Stimulated activated CD4-positive, alpha-beta T cell treated with anti-CD3 and anti-CD28 coated beads, Interleukin-12 subunit alpha, Interleukin-12 subunit beta, amount 100 ng/mL, for 24 hours (primary cell): ENCODE measurements around the gene KAT8.
A peak's percentile ranks its signal among the peaks of the same experiment; 100 is the strongest.

ENCODE experiments used
- DNase-seq, 2 experiments: peaks; one replicate each; pipeline ENCODE4 v3.0.0-alpha.2; 2020; ENCODE audit warnings: low read depth in 2 of 2

The KAT8 gene

DNA sequence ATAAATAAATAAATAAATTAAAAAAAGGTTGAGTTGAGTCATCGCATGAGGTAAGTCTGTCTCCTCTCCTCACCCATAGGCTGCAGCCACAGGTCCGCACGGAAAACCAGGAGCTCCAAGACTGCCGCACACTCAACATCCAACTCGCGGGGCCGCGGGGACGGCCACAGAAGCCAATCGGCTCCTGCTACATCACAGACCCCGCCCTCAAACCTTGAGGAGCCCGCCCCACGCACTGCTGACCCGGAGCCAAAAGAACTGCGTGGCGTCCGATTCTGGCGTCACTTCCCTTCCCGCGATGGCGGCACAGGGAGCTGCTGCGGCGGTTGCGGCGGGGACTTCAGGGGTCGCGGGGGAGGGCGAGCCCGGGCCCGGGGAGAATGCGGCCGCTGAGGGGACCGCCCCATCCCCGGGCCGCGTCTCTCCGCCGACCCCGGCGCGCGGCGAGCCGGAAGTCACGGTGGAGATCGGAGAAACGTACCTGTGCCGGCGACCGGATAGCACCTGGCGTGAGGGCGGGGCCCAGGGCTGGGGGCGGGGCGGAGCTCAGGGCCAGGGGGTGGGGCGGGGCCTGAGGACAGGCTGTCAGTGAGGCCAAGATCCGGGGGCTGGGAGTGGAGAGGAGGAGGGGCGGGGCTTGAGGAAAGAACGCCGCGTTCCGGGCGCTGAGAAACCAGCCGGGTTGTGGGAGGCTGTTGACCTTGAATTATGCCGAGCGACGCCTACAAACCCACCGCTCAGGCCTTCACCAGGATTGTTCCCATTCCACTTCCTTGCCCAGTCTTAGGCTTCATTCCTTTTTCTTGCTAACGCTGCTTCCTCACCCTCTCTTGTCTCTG lies at the start of gene KAT8:
KAT8 (plus strand) TSS at position 281 of the 839 bp plus-strand sequence; CDS start at position 299, 18 bp downstream.
- DNase-seq = peak; percentile 94 to 98

DNA sequence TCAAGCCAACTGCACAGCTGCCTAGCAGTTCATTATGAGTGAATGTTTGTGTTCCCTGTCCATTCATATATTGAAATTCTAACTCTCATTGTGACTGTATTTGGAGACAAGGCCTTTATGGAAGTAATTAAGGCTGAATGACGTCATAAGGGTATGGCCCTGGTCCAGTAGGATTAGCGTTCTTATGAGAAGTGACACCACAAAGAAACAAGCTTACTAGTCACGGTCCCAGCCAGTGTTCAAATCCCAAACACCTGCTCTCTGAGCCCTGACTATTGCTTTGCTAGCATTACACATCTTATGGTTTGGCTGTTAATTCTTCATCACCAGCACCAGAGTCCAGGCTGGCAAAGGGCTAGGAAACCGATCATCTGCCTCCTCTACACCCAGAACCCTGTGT lies 45.6 kb upstream of the KAT8 start:
- DNase-seq = no peak

DNA sequence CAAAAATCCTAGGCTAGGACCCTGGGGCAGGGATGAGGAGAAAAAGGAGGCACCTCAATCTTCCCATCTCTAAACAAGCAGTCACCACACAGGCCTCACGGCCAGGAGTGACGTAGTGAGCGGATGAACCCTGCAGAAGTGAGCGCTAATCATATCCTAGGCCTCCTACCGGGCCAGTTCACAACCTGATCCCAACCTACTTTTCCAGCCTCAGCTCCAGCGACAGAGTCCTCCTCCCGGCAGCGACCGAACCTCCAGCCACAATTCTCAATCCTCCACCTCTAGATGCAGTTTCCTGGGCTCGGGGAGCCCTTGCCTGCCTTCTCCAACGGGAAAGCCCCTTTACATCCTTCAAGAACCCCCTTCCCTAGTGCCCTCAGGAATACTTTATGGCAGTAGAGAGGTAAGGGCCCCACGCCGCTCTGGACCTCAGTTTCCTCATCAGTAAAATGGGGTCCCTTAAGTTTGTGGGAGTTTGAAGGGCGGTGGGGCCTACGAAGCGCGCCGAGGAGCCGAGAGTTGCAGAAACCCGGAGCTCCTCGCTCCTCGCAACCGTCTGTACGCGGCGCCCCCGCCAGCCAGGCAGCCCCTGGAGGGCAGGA lies 44.8 kb upstream of the KAT8 start:
- DNase-seq = peak in 1 of 2 experiments; percentile 24

DNA sequence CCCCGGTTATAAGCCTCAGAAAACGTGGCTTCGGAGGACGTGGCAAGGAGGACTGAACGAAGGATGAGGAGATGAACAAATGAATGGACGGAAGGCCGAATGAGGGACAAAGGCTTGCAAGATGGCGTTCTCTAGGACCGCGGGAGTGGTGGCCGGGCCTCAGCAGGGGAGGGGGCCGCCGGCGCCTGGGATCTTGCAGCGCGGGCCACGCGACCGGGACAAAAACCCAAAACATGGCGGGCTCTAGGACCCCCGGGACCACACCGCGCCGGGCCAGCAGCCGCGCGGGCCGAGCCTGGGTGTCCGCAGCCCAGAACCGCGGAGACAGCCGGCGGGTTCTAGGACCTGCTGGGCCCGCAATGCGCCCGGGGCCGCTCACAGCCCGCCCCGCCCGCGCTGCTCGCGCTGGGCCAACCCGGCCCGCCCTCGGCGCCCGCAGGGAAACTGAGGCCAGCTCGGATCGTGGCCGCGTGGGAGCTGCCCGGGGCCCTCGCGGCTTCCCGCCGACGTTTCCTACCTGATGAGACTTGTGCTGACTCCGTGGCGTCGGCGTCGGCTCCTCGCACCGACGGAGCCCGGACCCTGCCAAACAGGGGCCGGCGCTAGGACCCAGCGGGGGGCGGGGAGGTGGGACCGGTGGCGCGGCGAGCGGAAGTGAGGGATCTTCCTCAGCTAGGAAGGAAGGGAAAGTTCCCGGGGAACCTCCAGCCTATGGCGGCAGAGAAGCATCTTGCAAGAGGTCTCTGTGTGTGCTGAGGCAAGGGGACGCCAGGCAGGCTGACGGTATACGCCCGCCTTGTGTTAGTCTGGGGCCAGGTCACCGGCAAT lies 44.1 kb upstream of the KAT8 start:
- DNase-seq = peak; percentile 77 to 91

DNA sequence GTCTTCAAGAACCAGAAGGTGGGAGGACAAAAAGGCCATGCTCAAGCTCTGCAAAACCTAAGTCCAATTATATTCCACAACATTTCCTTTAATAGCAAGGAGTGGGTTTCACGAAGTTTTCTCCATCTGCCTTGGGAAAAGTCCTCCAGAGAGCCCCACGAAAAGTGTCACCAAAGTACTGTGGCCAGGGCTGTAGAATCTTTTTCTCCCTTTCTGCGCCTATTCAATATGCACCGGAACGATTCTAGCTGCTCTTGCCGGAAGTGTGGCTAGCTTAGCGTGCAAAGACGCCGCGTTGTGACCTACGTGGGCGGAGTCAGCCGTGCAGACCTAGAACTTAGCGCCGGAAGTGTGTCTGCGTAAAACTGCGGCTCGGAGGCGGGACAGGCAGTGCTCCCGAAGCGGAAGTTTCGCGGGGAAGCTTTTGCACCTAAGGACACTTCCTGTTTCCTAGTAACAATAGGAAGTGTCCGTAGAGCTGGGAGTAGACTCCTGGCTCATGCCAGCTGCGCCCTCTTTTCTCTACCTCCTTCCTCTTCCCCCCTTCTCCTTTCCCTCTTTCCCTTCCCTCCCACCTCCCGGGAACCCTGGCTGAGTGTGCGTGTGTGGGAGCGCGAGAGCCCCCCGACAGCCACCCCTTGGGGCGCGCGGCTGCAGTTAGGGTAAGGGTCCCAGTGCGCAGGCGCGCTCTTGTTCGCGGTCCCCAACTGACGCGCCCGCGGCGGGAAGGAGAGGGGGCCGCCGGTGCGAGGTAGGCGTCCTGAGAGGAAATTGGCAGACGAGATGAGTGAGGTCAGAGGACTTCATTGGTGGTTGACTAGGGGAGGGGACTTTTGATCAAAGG lies 43.3 kb upstream of the KAT8 start, which contains the start of the genes ZNF646 and ZNF668:
ZNF646 (plus strand) TSS at position 453 of the 844 bp plus-strand sequence. CDS start 1,903 bp downstream, outside the sequence.
ZNF668 (minus strand) TSS at position 271 of the 844 bp plus-strand sequence. CDS start 9,781 bp downstream, outside the sequence.
- peak; percentile 95 to 97 for DNase-seq

DNA sequence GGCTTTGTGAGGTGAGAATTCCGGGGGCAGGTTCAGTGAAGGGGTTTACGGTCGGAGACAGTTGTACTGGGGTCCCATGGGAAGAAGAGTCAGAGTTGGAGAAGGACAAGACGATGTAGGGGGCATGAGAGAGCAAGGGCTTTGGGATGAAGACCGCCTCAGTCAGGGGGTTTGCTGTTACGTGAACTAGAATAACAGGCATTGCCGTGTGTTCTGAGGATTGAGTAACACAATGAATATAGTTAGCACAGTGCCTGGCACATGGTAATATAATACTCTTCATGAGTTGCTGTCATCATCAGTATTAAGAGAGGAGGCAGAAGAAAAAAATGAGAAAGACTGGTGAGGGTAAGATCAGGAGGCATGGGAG lies 42.7 kb upstream of the KAT8 start:
- DNase-seq = no peak

DNA sequence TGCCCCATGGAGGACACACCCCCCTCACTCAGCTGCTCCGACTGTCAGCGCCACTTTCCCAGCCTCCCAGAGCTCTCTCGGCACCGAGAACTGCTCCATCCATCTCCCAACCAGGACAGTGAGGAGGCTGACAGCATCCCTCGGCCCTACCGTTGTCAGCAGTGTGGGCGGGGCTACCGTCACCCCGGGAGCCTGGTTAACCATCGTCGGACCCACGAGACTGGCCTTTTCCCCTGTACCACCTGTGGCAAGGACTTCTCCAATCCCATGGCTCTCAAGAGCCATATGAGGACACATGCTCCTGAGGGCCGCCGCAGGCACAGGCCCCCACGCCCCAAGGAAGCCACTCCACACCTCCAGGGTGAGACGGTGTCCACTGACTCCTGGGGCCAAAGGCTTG lies 41.1 kb upstream of the KAT8 start:
- DNase-seq = no peak

DNA sequence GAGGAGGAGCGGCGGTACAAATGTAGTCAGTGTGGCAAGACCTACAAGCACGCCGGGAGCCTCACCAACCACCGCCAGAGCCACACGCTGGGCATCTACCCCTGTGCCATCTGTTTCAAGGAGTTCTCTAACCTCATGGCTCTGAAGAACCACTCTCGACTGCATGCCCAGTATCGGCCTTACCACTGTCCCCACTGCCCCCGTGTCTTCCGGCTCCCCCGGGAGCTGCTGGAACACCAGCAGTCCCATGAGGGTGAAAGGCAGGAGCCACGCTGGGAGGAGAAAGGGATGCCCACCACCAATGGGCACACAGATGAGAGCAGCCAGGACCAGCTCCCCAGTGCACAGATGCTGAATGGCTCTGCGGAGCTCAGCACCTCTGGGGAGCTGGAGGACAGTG lies 40.4 kb upstream of the KAT8 start:
- no peak for DNase-seq

DNA sequence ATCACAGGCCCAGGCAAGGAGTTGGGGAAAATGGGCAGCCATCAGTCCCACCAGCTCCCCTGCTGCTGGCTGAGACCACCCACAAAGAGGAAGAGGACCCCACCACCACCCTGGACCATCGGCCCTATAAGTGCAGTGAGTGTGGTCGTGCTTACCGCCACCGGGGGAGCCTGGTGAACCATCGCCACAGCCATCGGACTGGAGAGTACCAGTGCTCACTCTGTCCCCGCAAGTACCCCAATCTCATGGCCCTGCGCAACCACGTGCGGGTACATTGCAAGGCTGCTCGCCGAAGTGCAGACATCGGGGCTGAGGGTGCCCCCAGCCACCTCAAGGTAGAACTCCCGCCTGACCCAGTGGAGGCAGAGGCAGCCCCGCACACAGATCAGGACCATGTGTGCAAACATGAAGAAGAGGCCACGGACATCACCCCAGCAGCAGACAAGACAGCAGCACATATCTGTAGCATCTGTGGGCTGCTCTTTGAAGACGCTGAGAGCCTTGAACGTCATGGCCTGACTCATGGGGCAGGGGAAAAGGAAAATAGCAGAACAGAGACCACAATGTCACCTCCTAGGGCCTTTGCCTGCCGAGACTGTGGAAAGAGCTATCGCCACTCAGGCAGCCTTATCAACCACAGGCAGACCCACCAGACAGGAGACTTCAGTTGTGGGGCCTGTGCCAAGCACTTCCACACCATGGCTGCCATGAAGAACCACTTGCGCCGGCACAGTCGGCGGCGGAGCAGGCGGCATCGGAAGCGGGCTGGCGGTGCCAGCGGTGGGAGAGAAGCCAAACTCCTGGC lies 39.7 kb upstream of the KAT8 start:
- no peak for DNase-seq

DNA sequence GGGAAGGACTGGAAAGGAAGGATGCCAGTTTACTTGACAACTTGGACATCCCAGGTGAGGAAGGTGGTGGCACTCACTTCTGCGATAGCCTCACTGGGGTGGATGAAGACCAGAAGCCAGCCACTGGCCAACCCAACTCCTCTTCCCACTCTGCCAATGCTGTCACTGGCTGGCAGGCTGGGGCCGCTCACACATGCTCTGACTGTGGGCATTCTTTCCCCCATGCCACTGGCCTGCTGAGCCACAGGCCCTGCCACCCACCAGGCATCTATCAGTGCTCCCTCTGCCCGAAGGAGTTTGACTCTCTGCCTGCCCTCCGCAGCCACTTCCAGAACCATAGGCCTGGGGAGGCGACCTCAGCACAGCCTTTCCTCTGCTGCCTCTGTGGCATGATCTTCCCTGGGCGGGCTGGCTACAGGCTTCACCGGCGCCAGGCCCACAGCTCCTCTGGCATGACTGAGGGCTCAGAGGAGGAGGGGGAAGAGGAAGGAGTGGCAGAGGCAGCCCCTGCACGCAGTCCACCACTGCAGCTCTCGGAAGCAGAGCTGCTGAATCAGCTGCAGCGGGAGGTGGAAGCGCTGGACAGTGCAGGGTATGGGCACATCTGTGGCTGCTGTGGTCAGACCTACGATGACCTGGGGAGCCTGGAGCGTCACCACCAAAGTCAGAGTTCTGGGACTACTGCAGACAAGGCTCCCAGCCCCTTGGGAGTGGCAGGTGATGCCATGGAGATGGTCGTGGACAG lies 38.7 kb upstream of the KAT8 start:
- no peak for DNase-seq

DNA sequence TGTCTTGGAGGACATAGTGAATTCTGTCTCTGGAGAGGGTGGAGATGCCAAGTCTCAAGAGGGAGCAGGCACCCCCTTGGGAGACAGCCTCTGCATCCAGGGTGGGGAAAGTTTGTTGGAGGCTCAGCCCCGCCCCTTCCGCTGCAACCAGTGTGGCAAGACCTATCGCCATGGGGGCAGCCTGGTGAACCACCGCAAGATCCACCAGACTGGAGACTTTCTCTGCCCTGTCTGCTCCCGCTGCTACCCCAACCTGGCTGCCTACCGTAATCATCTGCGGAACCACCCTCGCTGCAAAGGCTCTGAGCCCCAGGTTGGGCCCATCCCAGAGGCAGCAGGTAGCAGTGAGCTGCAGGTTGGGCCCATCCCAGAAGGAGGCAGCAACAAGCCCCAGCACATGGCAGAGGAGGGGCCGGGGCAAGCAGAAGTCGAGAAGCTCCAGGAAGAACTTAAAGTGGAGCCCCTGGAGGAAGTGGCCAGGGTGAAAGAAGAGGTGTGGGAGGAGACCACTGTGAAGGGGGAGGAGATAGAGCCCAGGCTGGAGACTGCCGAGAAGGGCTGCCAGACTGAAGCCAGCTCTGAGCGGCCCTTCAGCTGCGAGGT lies 38.0 kb upstream of the KAT8 start:
- DNase-seq = no peak

DNA sequence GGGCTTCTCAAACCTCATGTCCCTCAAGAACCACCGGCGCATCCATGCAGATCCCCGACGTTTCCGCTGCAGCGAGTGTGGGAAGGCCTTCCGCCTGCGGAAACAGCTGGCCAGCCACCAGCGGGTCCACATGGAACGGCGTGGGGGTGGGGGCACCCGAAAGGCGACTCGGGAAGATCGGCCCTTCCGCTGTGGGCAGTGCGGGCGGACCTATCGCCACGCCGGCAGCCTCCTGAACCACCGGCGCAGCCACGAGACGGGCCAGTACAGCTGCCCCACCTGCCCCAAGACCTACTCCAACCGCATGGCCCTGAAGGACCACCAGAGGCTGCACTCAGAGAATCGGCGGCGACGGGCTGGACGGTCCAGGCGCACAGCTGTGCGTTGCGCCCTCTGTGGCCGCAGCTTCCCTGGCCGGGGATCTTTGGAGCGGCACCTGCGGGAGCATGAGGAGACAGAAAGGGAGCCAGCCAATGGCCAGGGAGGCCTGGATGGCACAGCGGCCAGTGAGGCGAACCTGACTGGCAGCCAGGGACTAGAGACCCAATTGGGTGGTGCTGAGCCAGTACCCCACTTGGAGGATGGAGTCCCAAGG lies 37.3 kb upstream of the KAT8 start:
- DNase-seq = no peak

DNA sequence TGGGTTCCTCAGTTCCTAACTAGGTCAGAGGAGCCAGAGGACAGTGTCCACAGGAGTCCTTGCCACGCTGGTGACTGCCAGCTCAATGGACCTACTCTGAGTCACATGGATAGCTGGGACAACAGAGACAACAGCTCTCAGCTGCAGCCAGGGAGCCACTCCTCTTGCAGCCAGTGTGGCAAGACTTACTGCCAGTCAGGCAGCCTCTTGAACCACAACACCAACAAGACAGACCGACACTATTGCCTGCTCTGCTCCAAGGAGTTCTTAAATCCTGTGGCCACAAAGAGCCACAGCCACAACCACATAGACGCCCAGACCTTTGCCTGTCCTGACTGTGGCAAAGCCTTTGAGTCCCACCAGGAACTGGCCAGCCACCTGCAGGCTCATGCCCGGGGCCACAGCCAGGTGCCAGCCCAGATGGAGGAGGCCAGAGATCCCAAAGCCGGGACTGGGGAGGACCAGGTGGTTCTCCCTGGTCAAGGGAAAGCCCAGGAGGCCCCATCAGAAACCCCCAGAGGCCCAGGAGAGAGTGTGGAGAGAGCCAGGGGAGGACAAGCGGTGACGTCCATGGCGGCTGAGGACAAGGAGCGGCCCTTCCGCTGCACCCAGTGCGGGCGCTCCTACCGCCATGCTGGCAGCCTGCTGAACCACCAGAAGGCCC lies 36.6 kb upstream of the KAT8 start:
- DNase-seq = no peak

DNA sequence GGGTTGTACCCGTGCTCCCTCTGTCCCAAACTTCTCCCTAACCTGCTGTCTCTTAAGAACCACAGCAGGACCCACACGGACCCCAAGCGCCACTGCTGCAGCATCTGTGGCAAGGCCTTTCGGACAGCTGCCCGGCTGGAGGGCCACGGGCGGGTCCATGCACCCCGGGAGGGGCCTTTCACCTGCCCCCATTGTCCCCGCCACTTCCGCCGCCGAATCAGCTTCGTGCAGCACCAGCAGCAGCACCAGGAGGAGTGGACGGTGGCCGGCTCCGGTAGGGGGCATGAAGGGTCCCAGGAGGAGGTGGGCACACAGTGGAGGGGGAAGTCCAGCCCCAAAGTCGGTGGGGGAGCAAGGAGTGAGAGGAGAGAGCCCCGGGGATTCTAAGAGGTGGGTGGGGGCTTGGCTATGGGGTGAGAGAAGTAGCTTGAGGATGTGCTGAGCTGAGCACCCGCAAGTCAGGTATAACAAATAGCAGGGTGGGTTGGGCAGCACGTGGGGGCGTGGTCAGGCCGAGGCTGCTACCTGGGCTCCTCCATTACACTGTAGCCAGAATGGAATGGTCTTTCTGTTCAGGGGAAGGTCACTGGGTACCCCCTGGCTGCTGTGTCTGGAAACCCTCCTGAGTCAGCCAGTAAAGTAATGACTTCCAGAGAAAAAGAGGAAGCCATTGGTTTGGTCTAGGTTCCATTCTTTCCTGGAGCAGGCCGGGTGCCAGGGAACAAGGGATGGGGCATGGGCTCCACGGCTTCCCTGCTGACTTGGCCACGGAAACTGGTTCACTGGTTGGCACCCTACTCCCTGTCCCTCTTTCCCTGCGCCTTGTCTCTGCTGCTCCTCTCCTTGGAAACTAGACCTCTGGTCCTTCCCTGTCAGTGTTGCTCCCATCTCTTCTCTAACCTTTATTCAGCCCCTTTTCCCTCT lies 35.8 kb upstream of the KAT8 start:
- no peak for DNase-seq

DNA sequence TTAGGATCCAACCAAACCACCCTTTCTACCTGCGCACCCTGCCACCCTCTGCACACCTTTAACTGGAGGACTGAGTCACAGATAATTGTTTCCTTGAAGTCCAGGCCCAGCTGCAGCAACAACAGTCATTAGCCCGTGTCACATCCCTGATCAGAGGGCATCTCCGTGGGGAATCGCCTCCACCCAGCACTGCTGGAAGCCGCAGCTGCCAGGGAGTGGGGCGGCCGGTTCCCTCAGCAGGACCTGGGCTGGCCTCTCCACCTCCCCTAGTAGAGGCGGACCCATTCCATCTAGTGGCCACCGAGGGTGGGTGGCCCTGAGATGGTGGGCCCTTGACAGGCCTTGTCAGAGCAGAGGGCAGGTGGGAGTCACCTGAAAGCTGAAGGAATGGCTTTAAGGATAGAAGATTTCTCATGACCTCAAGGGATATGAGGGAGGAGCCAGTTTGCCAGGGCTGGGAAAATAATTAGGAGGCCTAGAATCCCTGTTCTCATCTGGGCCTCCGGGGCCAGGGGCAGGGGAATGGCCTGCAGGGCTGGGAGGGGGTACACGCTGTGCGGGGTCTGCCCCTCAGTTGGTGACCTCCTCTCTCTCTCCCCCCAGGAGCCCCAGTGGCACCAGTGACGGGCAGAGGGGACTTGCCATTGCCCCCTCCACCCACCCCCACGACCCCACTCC lies 35.0 kb upstream of the KAT8 start:
- no peak for DNase-seq

DNA sequence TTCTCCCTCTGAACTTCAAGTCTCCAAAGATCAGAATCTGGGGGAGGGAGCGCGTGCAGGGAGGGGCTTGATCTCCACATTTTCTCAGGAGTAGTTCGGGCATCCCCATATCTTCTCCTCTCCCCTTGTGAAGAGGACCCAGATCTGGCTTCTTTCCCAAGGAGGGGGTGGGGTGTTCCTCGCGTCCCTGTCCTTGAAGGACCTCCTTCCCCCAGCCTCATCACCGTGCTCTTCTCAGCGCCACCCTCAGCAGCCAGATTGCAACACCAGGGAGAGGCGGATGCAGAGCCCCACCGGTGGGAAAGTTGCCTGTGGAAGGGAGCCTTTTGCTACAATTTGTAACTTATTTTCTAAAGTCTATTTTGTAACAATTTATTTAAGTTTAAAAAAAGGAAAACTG lies 34.4 kb upstream of the KAT8 start:
- DNase-seq = no peak

DNA sequence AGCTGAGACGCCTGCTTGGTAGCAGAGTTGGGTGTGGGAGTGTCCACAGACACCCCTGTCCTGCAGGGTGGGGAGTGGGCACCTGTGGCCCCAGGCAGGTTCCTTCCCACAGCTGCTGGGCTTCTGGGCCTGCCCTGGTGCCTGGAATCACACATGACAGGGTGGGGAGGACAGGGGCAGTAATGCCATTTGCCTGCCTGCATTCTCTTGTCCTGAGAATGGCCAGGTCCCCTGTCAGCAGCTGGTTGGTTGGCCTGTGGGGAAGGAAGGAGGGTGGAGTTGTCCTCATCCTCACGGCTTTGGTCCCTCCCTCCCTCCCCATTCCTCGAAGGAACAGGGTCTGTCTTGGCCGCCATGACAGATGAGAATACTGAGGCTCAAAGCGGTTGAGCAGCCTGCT lies 33.9 kb upstream of the KAT8 start:
- DNase-seq = no peak
